Endothelial cell of hepatic sinusoid (primary cell): ENCODE data around the gene SERPINF2.
"Not testable (repeated sequence)": the region's sequence is repeated elsewhere in the genome, so short reads cannot be mapped to it uniquely, and the experiment has no call there.

Experiments used
- in situ Hi-C: cut with HindIII; loops from 2 replicates; pipeline ENCODE4 v1.10.0; 2017; ENCODE audit warnings: low sequenced_read_pairs

The SERPINF2 gene

DNA sequence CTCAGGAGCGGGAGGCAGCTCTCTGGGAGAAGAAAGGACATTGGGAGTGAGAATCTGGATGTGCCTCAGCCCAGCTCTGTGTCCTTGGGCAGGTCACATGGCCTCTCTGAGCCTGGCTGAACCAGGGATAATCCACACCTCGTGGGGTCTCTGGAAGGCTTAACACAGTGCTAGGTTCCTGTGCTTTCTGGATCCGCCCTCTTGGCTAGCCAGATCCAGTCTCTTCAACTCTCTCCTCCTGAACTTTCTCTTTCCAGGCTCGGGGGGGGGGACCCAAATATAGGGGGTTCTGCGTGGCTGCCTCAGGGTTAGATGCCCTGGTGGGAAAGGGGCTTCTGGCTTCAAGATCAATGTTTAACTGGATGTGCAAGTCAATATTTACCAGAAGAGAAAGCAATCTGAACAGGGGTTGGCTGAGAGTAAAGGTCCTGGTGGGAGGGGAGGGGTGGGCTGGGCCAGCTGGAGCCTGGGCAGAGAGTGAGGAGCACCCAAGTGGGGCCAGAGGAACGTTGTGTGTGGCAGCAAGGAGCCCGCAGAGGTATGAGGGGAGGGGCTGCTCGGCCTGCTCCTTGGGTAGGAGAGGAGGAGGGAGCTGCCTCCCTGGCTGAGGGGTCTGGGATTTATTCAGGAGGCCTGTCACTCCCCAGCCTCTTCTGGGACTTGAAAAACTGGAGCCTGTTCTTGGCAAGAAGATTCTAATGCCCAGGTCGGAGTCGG lies at the start of gene SERPINF2:
TSS of gene SERPINF2 (plus strand) at position 501 of the 717 bp plus-strand sequence. CDS start 2,125 bp downstream, outside the sequence.
- in situ Hi-C loops: no loop called here

DNA sequence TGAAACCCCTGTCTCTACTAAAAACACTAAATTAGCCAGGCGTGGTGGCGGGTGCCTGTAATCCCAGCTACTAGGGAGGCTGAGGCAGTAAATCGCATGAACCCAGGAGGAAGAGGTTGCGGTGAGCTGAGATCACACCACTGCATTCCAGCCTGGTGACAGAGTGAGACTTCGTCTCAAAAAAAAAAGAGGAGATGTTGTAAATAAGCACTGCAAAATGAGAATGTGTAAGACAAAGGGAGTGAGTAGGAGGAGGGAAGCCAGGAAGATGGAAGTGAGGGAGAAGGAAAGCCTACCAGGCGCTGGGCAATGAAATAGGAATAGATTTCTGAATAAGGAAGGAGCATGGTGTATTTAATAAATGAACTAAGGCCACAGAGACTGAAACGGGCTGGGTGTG lies 49.3 kb upstream of the SERPINF2 start:
- in situ Hi-C loops: no loop called here

DNA sequence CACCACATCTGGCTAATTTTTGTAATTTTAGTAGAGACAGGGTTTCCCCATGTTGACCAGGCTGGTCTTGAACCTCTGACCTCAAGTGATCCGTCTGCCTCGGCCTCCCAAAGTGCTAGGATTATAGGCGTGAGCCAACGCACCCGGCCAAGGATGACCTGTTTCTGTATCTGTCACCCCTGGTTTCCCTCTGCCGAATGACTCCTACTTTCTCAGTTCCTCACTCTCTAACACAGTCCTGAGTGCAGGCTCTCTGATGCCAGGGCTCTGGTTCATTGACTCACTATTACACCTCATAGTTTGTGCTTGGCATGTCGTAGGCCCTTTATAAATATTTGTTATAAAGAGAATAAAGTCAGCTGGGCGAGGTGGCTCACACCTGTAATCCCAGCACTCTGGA lies 47.3 kb upstream of the SERPINF2 start:
- in situ Hi-C loops: no loop called here

DNA sequence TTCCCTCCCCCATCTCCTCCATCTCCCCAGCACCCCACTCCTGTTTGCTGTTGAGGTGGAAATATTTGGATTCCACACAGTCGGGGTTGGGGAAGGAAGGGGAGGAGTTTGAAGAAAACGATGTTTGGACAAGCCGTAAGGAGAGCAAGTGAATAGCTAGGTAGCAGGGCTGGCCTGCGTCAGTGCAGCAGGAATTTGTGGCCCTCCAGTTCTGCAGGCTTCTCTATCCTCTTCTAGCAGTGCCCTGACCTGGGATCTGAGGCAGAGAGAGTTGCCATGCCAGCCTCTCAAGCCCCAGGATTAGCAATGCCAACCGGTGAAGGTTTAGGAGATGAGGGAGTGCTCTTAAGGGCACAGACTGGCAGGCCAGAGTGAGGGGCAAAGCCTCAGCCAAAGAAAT lies 45.0 kb upstream of the SERPINF2 start:
- in situ Hi-C loops: no loop called here

DNA sequence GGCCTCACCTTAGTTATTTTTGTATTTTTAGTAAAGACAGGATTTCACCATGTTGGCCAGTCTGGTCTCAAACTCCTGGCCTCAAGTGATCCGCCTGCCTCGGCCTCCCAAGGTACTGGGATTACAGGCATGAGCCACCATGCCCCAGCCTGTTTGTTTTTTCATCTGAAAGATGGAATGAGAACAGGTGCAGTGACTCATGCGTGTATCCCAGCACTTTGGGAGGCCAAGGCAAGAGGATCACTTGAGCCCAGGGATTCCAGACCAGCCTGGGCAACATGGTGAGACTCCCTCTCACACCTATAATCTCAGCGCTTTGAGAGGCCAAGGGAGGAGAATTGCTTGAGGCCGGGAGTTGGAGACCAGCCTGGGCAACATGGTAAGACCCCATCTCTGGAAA lies 42.8 kb upstream of the SERPINF2 start:
- in situ Hi-C loops: not testable (repeated sequence)

DNA sequence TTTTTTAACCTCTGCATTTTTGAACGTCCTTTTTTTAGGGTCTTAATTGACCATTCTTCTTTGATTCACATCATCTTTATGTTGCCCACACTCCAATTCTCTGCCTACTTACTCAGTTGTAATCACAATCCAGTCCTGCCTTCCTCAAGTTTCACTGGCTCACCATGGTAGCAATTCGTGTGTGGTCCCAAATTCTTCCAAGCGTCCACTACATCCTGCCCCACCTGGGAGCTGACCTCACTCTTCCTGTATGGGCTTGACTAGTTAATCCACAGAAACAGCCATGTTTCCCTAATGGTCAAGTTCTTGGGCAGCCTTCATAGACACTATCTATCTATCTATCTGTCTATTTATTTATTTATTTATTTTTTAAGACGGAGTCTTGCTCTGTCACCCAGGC lies 39.6 kb upstream of the SERPINF2 start:
- in situ Hi-C loops: no loop called here

DNA sequence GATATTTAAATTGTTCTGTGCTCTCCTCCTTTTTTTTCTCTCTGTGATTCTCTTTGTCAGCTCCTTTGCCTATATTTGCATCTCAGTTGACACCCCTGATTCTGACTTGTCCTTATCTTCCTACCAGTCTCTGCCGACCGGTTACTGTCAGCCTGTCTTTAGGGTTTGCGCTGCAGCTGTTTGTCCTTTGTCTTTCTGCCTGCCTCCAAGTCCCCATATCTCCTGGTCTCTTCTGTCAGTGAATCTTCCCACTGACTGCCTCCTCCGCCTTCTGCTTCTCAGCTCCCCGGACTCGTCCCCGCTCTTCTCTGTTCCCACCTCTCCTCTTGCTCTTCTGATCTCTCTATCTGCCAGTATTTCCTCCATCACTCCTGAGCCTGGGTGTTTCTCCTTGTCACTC lies 37.7 kb upstream of the SERPINF2 start:
- in situ Hi-C loops: no loop called here

DNA sequence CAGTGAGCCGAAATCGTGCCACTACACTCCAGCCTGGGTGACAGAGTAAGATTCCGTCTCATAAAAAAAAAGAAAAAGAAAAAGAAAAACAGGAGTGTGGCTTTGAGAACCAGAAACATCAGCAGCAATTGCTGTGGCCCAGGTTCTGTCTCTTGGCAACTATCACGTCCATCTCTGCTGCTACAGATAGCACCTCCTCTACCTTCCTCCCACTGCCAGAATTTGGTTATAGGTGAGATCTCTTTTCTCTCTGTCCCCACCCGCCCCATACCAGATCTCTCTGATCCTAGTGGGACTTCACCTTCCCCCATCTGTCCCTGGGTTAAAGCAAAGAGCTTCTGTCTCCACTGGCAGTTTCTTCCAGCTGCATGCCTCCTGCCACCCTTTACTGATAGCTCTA lies 35.6 kb upstream of the SERPINF2 start:
- in situ Hi-C loops: no loop called here

DNA sequence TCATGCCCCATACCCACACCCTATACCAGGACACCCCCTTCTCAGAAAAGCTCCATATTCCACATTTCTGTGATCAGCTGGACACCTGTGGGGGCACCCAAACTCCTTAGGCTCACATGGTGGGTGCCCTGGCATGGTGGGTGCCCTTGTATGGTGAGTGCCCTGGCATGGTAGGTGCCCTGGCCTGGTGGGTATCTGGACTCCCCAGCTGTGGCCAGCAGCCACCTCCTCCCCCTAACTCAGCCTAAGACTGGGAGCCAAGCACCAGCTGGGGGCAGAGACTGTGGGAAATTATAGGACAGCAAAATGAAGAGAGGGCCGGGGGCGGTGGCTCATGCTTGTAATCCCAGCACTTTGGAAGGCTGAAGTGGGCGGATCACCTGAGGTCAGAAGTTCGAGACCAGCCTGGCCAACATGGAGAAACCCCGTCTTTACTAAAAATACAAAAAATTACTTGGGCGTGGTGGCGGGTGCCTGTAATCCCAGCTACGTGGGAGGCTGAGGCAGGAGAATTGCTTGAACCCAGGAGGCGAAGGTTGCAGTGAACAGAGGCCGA lies 33.8 kb upstream of the SERPINF2 start:
- in situ Hi-C loops: not testable (repeated sequence)

DNA sequence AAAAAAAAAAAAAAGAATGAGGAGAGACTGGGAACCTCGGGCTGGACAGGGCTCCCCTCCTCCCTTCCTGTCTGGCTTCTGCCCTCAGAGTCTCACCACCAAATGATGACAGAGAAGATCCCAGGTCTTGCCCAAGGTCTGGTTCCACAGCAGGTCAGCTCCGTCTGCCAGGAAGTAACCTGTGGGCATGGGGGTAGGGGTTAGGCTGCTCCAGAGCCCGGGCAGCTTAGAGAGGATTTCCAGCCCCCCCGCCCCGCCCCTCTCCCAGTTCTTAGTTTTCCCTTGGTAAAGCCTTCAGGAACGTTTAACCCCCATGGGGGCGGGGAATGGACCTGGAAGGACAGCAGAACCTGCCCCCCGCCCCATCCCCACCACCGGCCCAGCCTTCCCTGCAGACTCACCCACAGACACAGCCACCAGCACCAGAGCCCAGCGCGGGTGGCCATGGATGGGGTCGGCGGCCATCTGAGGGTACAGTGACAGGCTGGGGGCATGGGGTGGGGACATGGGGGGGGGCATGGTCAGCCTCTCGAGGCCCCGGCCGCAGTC lies 33.2 kb upstream of the SERPINF2 start:
- in situ Hi-C loops: no loop called here

DNA sequence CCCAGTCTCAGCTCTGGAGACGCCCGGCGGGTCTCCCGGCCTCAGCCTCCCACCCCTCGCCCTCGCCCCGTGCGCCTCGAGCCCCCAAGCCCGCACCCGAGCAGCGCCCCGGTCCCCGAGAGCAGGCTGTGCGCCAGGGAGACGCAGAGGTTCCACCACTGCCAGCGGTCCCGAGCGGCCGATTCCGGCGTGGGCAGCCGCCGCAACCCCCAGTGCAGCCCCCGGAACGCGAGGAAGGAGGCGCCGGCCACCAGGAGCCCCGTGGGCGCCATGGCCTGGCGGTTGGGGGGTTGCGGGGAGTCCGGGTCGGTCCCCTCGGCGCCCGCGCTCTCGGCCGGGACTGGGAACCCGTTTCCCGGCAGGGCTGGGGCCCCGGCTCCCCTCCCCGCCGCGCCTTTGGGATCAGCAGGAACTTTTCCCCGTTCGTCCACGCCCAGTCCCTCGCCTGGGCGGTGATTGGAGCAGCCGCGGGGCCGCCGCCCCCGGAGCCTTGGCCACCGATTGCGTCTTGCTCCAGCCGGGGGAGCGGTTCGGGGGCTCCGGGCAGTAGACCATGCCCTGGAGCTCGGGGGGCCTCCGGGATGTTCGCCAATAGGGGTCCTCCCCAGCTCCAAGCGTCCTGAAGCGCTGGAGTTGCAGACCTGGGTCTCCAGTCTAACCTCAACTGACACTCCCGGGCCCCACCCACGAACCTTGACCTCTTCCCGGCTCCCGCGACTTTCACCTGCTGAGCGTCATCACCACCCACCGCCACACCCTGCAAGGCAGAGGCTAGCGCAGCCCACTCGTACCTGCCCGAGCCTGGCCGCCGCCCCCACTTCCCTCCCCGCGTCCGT lies 32.5 kb upstream of the SERPINF2 start, which contains the start of gene TLCD2:
TSS of gene TLCD2 (minus strand) at position 407 of the 836 bp plus-strand sequence. CDS start at position 272, 135 bp downstream.
- in situ Hi-C loops: loop anchor here (10.0 kb wide), 1 partner anchor 75 kb away; no protein-coding TSS in a partner anchor

DNA sequence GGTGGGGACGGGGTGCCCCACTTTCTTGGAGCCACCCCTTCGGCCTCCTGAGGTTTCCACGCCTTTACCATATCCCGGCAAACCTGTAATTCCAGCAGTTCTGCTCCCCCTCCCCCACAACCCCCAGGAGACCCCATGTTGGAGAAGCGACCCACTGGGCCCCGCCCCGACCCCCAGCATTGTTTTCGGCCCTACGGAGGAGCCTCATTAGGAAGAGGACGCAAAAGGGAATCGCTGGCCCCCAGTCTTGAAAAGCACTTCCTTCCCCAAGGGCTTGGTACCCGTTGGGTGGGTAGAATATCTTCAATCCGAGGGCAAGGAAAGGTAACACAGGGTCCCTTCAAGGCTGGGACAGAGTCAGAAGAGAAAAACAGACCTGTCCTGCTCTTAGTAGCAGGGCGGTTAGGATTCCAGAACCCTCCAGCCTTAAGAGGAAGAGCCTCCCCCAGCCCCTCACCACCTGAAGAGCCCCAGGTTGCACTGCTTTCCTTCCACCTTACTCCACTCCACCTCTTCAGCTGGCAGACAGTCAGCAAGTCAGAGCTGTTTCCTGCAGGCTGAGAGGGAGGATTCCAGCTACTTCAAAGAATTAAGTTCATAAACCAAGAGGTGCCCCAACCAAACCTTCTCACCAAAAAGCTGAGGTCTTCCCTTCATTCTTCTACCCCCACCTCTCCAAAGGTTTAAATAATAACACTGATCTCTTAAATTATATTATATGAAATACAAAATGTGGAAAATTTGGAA lies 31.7 kb upstream of the SERPINF2 start:
- in situ Hi-C loops: loop anchor here (10.0 kb wide), 1 partner anchor 74 kb away; no protein-coding TSS in a partner anchor

DNA sequence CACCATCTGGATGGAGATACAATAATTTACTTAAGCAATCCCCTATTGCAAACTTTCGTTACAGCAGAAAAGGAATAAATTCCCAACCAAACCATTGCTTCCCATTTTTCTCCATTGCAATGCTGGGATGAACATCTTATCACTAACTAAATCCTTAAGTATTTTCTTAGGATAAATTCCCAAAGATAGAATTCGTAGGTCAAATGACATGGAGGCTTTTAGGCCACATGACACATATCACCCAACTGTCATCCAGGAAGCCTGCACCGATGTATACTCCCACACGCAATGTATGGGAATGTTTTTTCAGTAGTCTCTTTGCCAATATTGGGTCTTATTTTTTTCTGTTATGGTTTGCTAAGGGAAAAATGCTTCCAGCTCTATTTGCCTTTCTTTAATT lies 30.9 kb upstream of the SERPINF2 start:
- in situ Hi-C loops: loop anchor here (10.0 kb wide), 1 partner anchor 73 kb away; no protein-coding TSS in a partner anchor

DNA sequence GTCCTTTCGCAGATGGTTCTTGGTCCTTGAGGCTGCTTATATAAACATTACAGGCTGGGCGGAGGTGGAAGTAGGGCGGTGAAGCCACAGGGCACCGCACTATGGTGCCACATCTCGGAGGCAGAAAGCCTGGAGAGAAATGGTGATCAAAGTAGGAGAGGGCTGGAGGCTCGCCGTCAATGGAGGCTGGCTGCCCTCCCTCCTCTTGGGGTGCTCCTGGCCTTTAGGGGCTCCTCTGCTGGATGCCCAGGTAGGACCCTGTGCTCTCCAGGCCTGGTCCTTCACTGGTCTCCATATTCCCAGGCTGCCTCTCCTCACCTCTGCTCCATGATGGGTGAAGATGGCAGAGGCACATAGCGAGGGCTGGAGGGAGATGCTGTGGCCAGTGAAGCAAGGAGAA lies 30.4 kb upstream of the SERPINF2 start:
- in situ Hi-C loops: loop anchor here (10.0 kb wide), 1 partner anchor 73 kb away; no protein-coding TSS in a partner anchor

DNA sequence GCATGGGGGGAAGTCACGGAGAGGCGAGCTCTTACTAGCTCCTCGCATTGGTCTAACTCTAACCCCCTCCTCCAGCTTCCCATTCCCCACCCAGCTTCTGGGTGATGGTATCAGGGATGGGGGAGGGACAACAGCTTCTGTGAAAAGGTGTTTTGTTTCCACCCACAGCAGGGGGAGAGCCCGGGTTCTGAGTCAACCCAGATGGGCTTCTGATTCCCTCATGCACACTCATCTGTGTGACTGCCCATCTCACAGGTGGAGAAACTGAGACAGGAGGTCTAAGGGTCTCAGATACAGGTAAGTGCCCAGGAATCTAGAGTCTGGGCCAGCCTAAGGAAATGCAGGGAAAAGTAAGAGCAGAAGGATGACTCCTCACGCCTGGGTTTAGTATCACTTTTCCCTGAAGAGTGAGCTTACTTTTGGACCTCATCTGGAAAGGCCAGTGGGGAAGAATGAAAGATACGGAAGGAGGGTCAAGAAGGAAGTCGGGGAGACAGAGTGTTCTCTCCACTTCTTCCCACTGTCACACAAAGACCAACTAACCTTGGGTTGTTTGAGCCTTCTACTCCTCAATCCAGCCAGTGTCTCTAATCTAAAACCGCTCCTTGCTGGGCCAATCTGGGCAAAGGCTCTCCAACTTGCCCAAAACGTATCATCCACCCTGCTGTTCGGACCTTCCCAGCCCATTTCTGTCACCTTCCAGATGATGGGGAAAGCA lies 29.4 kb upstream of the SERPINF2 start:
- in situ Hi-C loops: loop anchor here (10.0 kb wide), 1 partner anchor 71 kb away; no protein-coding TSS in a partner anchor

DNA sequence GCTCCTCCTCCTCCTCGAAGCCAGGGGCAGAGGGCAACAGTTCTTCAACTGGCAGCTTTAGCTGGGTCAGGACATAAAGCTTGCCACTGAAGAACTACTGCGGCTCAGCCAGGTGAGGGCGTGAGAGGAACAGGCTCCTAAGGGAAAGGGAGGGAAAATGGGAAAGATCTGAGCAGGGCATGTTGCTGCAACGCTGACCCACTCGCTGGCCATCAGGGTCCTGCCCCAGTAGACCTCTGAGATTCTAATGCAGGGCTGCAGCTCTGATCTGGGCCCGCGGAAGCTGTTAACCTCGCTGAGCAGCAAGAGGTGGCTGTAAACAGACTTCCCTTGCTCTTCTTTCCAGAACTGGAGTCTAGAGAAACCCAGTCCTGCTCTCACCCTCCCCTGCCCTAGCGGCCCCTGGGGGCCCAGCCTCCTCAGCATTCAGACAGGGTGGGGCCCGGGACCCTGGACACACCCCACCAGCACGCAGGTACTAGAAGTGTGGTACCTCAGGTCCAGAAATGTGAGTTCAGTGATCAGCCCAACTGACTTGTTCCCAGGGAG lies 28.7 kb upstream of the SERPINF2 start:
- in situ Hi-C loops: loop anchor here (10.0 kb wide), 1 partner anchor 71 kb away; no protein-coding TSS in a partner anchor

DNA sequence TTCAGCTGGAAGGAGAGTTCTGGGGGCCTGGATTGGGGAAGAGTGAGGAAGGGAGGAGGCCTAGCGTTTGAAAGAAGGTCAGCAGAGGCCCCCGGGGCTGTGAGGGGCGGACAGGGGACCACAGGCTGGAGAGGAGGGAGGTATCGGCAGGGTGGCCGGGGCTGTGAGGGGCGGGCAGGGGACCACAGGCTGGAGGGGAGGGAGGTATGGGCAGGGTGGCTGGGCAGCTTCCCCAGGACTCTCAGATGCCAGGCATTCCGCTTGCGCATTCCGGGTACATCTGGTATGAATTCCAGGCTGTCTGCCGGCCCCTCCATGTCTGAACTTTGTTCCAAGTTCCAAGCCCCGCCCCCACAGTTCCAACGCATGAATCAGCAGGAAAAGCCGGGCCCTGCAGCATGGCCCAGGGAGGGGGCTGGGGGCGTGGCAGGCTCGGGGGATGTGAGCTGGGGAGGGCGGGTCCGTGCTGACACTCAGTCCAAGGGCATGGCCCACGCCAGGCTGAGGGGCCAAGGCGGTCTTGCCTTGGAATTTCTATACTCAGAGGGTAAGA lies 28.2 kb upstream of the SERPINF2 start:
- in situ Hi-C loops: loop anchor here (10.0 kb wide), 1 partner anchor 70 kb away; no protein-coding TSS in a partner anchor

DNA sequence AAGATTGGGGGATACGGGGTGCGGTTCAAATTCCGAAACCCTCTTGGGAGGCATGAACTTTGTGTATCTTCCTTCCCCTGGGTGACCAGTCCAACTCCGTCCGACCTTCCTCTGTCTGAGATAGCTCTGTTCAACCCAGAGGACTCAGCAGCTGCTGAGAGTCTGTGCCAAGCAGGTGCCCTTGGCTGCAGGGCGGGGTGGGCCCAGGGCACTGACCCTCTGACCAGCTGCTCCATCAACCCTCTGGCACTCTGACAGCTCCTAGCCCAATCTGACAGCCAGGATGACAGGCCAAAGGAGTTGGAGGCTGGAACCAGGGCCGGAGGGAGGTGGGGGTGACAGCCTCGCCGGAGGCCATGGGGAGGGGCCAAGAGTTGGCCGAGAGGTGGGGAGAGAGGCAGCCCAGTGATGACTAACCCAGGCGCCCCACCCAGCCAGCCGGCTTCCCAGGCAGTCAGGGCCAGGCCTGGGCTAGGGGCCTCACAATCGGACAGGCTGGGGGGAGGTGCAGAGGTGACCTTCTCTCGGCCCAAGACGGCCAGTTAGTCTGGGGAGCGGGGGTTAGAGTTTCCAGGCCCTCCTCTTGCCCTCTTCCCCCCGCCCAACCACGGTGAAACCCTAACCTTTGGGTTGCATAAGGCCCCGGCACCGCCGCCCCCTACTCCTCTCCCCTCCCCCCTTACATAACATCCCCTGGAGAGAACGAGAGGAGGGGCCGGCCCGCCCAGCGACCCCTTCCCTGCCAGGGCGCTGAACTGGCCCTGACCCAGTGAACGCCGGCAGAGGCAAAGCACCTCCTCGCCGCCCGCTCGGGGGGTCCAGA lies 27.5 kb upstream of the SERPINF2 start:
- in situ Hi-C loops: loop anchor here (10.0 kb wide), 1 partner anchor 70 kb away; no protein-coding TSS in a partner anchor
